Nephron (organoid): ENCODE data around the gene BATF2.
A peak's percentile ranks its signal among the peaks of the same experiment; 100 is the strongest.

Source experiments
- H3K27ac Mint-ChIP-seq, 3 experiments: 2 replicates each; pipeline ENCODE4 v1.8.0; 2020; ENCODE audit warnings: mixed read lengths in 3 of 3, mild to moderate bottlenecking in 2 of 3, moderate library complexity in 1 of 3
- H3K27me3 Mint-ChIP-seq: 2 replicates; pipeline ENCODE4 v1.8.0; 2021; ENCODE audit warnings: low read depth, mild to moderate bottlenecking, moderate library complexity, mixed read lengths
- H3K36me3 Mint-ChIP-seq: 2 replicates; pipeline ENCODE4 v1.8.0; 2020; ENCODE audit warnings: low read depth, mixed read lengths
- H3K4me1 Mint-ChIP-seq: 2 replicates; pipeline ENCODE4 v1.8.0; 2020; ENCODE audit warnings: mixed read lengths
- H3K4me3 Mint-ChIP-seq, 3 experiments: 2 replicates each; pipeline ENCODE4 v1.8.0; 2020; ENCODE audit warnings: mild to moderate bottlenecking in 3 of 3, mixed read lengths in 3 of 3, moderate library complexity in 2 of 3
- H3K9me3 Mint-ChIP-seq: 2 replicates; pipeline ENCODE4 v1.8.0; 2020; ENCODE audit warnings: mixed read lengths
- CTCF ChIP-seq, 3 experiments: fragments of 200-600 bp; sonication (generic); IDR thresholded peaks; one replicate each; pipeline ENCODE4 v1.5.0; 2021; ENCODE audit warnings: antibody characterized with exemption in 3 of 3; ENCODE audit not compliant: unreplicated experiment in 3 of 3

BATF2 gene

GRCh38 chr11:64996710-64997380 lies at the start of gene BATF2:
Gene BATF2 (minus strand): TSS chr11:64996971. CDS start chr11:64996914, 57 bp downstream.
- Mint-ChIP-seq H3K4me3 (peak within 1 kb of the TSS in 2 of 3 experiments; percentile 31 to 39), H3K27ac (peak within 1 kb of the TSS in 2 of 3 experiments; percentile 75 to 88), H3K4me1 (peaks cover 18% of the 10 kb centered on the region), H3K27me3 (no peaks in the 10 kb centered on the region), H3K9me3 (no peaks in the 10 kb centered on the region), H3K36me3 (no peaks in the 10 kb centered on the region)
- TF ChIP-seq CTCF (IDR thresholded peaks at IDR 0.05; ENCODE audit: unreplicated experiment in 3 of 3): peak; percentile 26 to 53 (median 43)

- no peaks in the 10 kb centered on the region for H3K9me3 Mint-ChIP-seq
- no peak overlapping the region for H3K4me3 Mint-ChIP-seq
- peaks cover 2% of the 10 kb centered on the region for H3K27me3 Mint-ChIP-seq
- H3K4me1 Mint-ChIP-seq: peaks cover 10% of the 10 kb centered on the region
- no peak for TF ChIP-seq CTCF (IDR thresholded peaks at IDR 0.05; ENCODE audit: unreplicated experiment in 3 of 3)
- peaks cover 6% of the 10 kb centered on the region for H3K36me3 Mint-ChIP-seq
- H3K27ac Mint-ChIP-seq: no peak overlapping the region
These were observed 49.0 kb upstream of the BATF2 start for GRCh38 chr11:65045728-65046127.

- Mint-ChIP-seq H3K36me3 (peaks cover 6% of the 10 kb centered on the region), H3K4me1 (peaks cover 13% of the 10 kb centered on the region), H3K9me3 (no peaks in the 10 kb centered on the region), H3K4me3 (no peak overlapping the region), H3K27me3 (peaks cover 3% of the 10 kb centered on the region), H3K27ac (no peak overlapping the region)
- no peak for TF ChIP-seq CTCF (IDR thresholded peaks at IDR 0.05; ENCODE audit: unreplicated experiment in 3 of 3)
These were observed 48.3 kb upstream of the BATF2 start for GRCh38 chr11:65045061-65045460.

GRCh38 chr11:65043881-65044501 lies 47.2 kb upstream of the BATF2 start:
- H3K27me3 Mint-ChIP-seq: peaks cover 3% of the 10 kb centered on the region
- no peak overlapping the region for H3K27ac Mint-ChIP-seq
- no peak for TF ChIP-seq CTCF (IDR thresholded peaks at IDR 0.05; ENCODE audit: unreplicated experiment in 3 of 3)
- no peaks in the 10 kb centered on the region for H3K9me3 Mint-ChIP-seq
- H3K36me3 Mint-ChIP-seq: peaks cover 6% of the 10 kb centered on the region
- H3K4me3 Mint-ChIP-seq: peak overlapping the region in 2 of 3 experiments; percentile 31 to 44
- H3K4me1 Mint-ChIP-seq: peaks cover 13% of the 10 kb centered on the region

GRCh38 chr11:65042891-65043290 lies 46.1 kb upstream of the BATF2 start:
- H3K4me1 Mint-ChIP-seq: peaks cover 13% of the 10 kb centered on the region
- H3K27me3 Mint-ChIP-seq: peaks cover 3% of the 10 kb centered on the region
- H3K36me3 Mint-ChIP-seq: peaks cover 8% of the 10 kb centered on the region
- H3K27ac Mint-ChIP-seq: peak overlapping the region in 1 of 3 experiments; percentile 62
- no peaks in the 10 kb centered on the region for H3K9me3 Mint-ChIP-seq
- peak overlapping the region; percentile 91 to 95 (median 93) for H3K4me3 Mint-ChIP-seq
- TF ChIP-seq CTCF (IDR thresholded peaks at IDR 0.05; ENCODE audit: unreplicated experiment in 3 of 3): no peak
